ENCODE results near the gene NOP16. TPM values are rescaled to one million over a fixed set of nuclear protein-coding genes. Genes with fewer than 3 reads are reported as not detected.

Gene NOP16, protein sequence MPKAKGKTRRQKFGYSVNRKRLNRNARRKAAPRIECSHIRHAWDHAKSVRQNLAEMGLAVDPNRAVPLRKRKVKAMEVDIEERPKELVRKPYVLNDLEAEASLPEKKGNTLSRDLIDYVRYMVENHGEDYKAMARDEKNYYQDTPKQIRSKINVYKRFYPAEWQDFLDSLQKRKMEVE
- total RNA-seq, result 10 to 100 TPM; 27.5 to 30.3 TPM

DNA sequence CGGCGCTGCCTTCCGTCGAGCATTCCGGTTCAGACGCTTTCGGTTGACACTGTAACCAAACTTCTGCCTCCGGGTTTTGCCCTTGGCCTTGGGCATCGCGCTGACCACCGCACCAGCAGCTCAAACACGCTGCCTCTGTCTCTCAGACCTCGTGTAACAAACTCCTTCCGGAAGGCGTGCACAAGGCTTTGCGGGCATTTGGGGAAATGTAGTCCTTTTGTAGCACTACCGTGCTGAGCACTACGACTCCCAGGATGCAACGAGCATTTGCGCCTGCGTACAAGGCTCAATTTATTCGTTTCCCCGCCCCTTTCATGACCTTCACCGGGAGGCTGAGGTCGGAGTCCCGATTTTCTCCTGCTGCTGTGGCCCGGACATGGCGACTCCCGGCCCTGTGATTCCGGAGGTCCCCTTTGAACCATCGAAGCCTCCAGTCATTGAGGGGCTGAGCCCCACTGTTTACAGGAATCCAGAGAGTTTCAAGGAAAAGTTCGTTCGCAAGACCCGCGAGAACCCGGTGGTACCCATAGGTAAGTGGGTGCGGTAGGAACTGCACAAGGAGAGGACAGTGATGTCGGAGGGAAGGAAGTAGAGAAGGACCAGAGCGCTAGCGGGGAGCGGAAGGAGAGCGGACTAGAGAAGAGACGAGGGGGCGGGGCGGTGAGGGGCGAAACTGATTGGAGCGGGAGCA is at the start of gene NOP16, which contains the start of gene HIGD2A:
TSS of gene NOP16 (minus strand) at position 155 of the 691 bp plus-strand sequence. CDS start at position 96, 59 bp downstream.
TSS of gene HIGD2A (plus strand) at position 308 of the 691 bp plus-strand sequence. CDS start at position 377, 69 bp downstream.
- Mint-ChIP-seq H3K36me3 (peaks cover 21% of the 10 kb centered on the region), H3K4me3 (peak within 1 kb of the TSS; percentile 100), H3K27ac (peak within 1 kb of the TSS; percentile 99), H3K4me1 (peaks cover 27% of the 10 kb centered on the region), H3K9me3 (no peaks in the 10 kb centered on the region), H3K27me3 (no peaks in the 10 kb centered on the region)
- POLR2A ChIA-PET, result interaction anchor here (0.7 to 2.1 kb wide), 7 partner anchors 27 to 258 kb away, joined by 3 to 36 read pairs (median 7); partner anchors contain the start of genes CLTB, FAF2, KIAA1191 and RNF44
- DNase-seq, result peak; percentile 94
- peak; percentile 91 for ATAC-seq (ENCODE audit: low read depth)

DNA sequence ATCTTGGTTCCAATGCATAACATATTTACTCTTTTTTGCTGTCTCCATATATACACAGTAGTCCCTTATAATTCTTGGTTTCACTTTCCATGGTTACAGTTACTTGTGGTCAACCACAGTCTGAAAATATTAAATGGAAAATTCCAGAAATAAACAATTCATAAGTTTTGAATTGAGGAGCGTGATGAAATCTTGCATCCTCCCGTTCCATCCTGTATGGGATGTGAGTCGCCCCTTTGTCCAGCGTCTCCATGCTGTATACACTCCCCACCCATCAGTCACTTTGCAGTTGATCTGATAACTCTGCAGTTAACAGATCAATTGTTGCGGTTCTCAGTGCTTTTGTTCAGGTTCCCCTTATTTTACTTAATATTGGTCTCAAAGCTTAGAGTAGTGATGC is 48.3 kb upstream of the NOP16 start:
- no peaks in the 10 kb centered on the region for H3K36me3 Mint-ChIP-seq
- H3K4me1 Mint-ChIP-seq, result peaks cover 9% of the 10 kb centered on the region
- POLR2A ChIA-PET, result interaction anchor here (0.7 to 1.6 kb wide), 2 partner anchors 11 to 98 kb away, joined by 3 to 7 read pairs; partner anchors contain the start of gene FAF2
- peaks cover 3% of the 10 kb centered on the region for H3K9me3 Mint-ChIP-seq
- H3K27me3 Mint-ChIP-seq, result peaks cover 4% of the 10 kb centered on the region
- ATAC-seq (ENCODE audit: low read depth) (peak; percentile 76), DNase-seq (no peak)
- no peak overlapping the region for H3K27ac Mint-ChIP-seq
- H3K4me3 Mint-ChIP-seq, result peak overlapping the region; percentile 38

DNA sequence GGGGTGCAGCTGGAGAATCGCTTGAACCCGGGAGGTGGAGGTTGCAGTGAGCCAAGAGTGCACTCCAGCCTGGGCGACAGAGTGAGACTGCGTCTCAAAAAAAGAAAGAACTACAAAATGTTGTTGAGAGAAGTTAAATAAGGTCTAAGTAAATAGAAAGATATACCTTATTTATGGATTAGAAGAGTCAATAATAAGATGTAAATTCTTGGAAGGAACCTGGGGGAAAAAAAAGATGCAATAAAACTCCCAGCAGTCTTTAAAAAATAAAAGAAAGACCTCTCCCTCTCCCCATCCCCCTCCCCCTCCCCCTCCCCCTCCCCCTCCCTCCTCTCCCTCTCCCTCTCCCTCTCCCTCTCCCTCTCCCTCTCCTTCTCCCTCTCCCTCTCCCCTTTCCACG is 44.3 kb upstream of the NOP16 start:
- Mint-ChIP-seq H3K4me1 (peaks cover 21% of the 10 kb centered on the region), H3K4me3 (no peak overlapping the region)
- ATAC-seq (ENCODE audit: low read depth), result no peak

GRCh38 chr5:176429972-176430371 is 41.6 kb upstream of the NOP16 start:
- DNase-seq, result no peak
- H3K4me1 Mint-ChIP-seq, result peaks cover 14% of the 10 kb centered on the region
- peaks cover 10% of the 10 kb centered on the region for H3K27me3 Mint-ChIP-seq
- peak overlapping the region; percentile 14 for H3K4me3 Mint-ChIP-seq
- peak; percentile 77 for ATAC-seq (ENCODE audit: low read depth)
- POLR2A ChIA-PET, result interaction anchor here (1.0 to 1.2 kb wide), 2 partner anchors 17 to 108 kb away, joined by 3 read pairs; no protein-coding TSS in a partner anchor
- peak overlapping the region; percentile 71 for H3K27ac Mint-ChIP-seq
- H3K36me3 Mint-ChIP-seq, result peaks cover 9% of the 10 kb centered on the region
- H3K9me3 Mint-ChIP-seq, result peaks cover 9% of the 10 kb centered on the region

More for the DNA sequence above, 44.3 kb upstream of the NOP16 start:
- H3K36me3 Mint-ChIP-seq, result peaks cover 2% of the 10 kb centered on the region
- POLR2A ChIA-PET, result no interaction called here
- peaks cover 5% of the 10 kb centered on the region for H3K9me3 Mint-ChIP-seq
- no peak overlapping the region for H3K27ac Mint-ChIP-seq
- no peak for DNase-seq
- peaks cover 2% of the 10 kb centered on the region for H3K27me3 Mint-ChIP-seq

- peaks cover 10% of the 10 kb centered on the region for H3K27me3 Mint-ChIP-seq
- H3K9me3 Mint-ChIP-seq, result peaks cover 10% of the 10 kb centered on the region
- no peak overlapping the region for H3K4me3 Mint-ChIP-seq
- ATAC-seq (ENCODE audit: low read depth) (no peak), DNase-seq (no peak)
- H3K36me3 Mint-ChIP-seq, result peaks cover 9% of the 10 kb centered on the region
- POLR2A ChIA-PET, result no interaction called here
- H3K4me1 Mint-ChIP-seq, result peaks cover 14% of the 10 kb centered on the region
- no peak overlapping the region for H3K27ac Mint-ChIP-seq
These were observed 39.6 kb upstream of the NOP16 start for GRCh38 chr5:176427971-176428370.

GRCh38 chr5:176426876-176427275 is 38.5 kb upstream of the NOP16 start:
- ATAC-seq (ENCODE audit: low read depth) (no peak), DNase-seq (no peak)
- no peak overlapping the region for H3K4me3 Mint-ChIP-seq
- H3K9me3 Mint-ChIP-seq, result peaks cover 10% of the 10 kb centered on the region
- peaks cover 11% of the 10 kb centered on the region for H3K27me3 Mint-ChIP-seq
- peaks cover 9% of the 10 kb centered on the region for H3K36me3 Mint-ChIP-seq
- peaks cover 14% of the 10 kb centered on the region for H3K4me1 Mint-ChIP-seq
- POLR2A ChIA-PET, result interaction anchor here (0.6 kb wide), 1 partner anchor 130 kb away, joined by 3 read pairs; no protein-coding TSS in a partner anchor
- no peak overlapping the region for H3K27ac Mint-ChIP-seq

DNA sequence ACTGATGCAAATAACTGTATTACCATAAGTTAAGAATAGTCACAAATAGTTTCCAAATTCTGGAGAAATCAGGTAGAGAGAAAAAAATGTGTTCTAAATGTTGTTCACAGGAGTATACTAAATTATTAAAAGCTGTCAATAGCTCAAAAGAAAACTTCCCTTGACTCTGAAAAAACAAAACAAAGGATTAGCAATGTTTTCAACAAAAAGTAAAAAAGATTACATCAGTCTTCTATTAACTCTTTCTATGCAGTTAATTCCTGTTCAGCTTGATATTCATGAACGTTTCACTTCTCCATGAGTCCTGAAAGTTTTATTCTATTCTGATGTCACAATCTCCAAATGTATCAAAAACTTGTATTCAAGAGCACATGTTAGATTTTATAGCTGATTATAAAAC is 37.4 kb upstream of the NOP16 start:
- peaks cover 14% of the 10 kb centered on the region for H3K4me1 Mint-ChIP-seq
- H3K4me3 Mint-ChIP-seq, result no peak overlapping the region
- ATAC-seq (ENCODE audit: low read depth), result no peak

GRCh38 chr5:176425138-176425537 is 36.7 kb upstream of the NOP16 start:
- ATAC-seq (ENCODE audit: low read depth), result no peak
- POLR2A ChIA-PET, result interaction anchor here (0.6 kb wide), 1 partner anchor 107 kb away, joined by 6 read pairs; no protein-coding TSS in a partner anchor

More for the DNA sequence above, 37.4 kb upstream of the NOP16 start:
- Mint-ChIP-seq H3K27ac (no peak overlapping the region), H3K27me3 (peaks cover 19% of the 10 kb centered on the region), H3K36me3 (peaks cover 9% of the 10 kb centered on the region), H3K9me3 (peaks cover 10% of the 10 kb centered on the region)
- no peak for DNase-seq
- POLR2A ChIA-PET, result interaction anchor here (0.6 to 0.7 kb wide), 2 partner anchors 10 to 107 kb away, joined by 3 to 6 read pairs; partner anchors contain the start of gene CLTB

GRCh38 chr5:176424181-176424580 is 35.8 kb upstream of the NOP16 start:
- Mint-ChIP-seq H3K9me3 (peaks cover 8% of the 10 kb centered on the region), H3K27ac (no peak overlapping the region), H3K36me3 (peaks cover 7% of the 10 kb centered on the region), H3K4me3 (no peak overlapping the region), H3K27me3 (peaks cover 34% of the 10 kb centered on the region), H3K4me1 (peaks cover 5% of the 10 kb centered on the region)
- POLR2A ChIA-PET, result interaction anchor here (0.6 kb wide), 1 partner anchor 52 kb away, joined by 3 read pairs; no protein-coding TSS in a partner anchor
- DNase-seq, result no peak
- no peak for ATAC-seq (ENCODE audit: low read depth)

More at GRCh38 chr5:176425138-176425537, 36.7 kb upstream of the NOP16 start:
- Mint-ChIP-seq H3K27ac (no peak overlapping the region), H3K27me3 (peaks cover 26% of the 10 kb centered on the region), H3K36me3 (peaks cover 7% of the 10 kb centered on the region), H3K9me3 (peaks cover 8% of the 10 kb centered on the region), H3K4me3 (no peak overlapping the region), H3K4me1 (peaks cover 8% of the 10 kb centered on the region)
- no peak for DNase-seq

- H3K27me3 Mint-ChIP-seq, result peaks cover 32% of the 10 kb centered on the region
- ATAC-seq (ENCODE audit: low read depth), result no peak
- H3K9me3 Mint-ChIP-seq, result peaks cover 7% of the 10 kb centered on the region
- H3K4me1 Mint-ChIP-seq, result peaks cover 5% of the 10 kb centered on the region
- POLR2A ChIA-PET, result no interaction called here
- no peak overlapping the region for H3K4me3 Mint-ChIP-seq
- DNase-seq, result no peak
- peaks cover 5% of the 10 kb centered on the region for H3K36me3 Mint-ChIP-seq
- H3K27ac Mint-ChIP-seq, result no peak overlapping the region
These were observed 32.7 kb upstream of the NOP16 start for GRCh38 chr5:176420972-176421544.

GRCh38 chr5:176420086-176420485 is 31.7 kb upstream of the NOP16 start:
- H3K4me1 Mint-ChIP-seq, result peaks cover 11% of the 10 kb centered on the region
- H3K4me3 Mint-ChIP-seq, result no peak overlapping the region
- POLR2A ChIA-PET, result no interaction called here
- H3K36me3 Mint-ChIP-seq, result no peaks in the 10 kb centered on the region
- peaks cover 1% of the 10 kb centered on the region for H3K9me3 Mint-ChIP-seq
- H3K27me3 Mint-ChIP-seq, result peaks cover 26% of the 10 kb centered on the region
- ATAC-seq (ENCODE audit: low read depth) (no peak), DNase-seq (no peak)
- no peak overlapping the region for H3K27ac Mint-ChIP-seq

DNA sequence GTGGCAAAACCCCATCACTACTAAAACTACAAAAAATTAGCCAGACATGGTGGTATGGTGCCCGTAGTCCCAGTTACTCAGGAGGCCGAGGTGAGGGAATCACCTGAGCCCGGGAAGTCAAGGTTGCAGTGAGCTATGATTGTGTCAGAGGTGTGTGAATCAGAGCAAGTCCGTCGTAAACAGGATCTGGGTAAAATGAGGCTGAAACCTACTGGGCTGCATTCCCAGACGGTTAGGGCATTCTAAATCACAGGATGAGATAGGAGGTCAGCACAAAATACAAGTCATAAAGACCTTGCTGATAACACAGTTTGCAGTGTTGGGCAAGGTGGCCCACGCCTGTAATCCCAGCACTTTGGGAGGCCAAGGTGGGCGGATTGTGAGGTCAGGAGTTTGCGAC is 29.9 kb upstream of the NOP16 start:
- POLR2A ChIA-PET, result interaction anchor here (3.1 kb wide), 1 partner anchor 125 kb away, joined by 20 read pairs; no protein-coding TSS in a partner anchor
- H3K9me3 Mint-ChIP-seq, result no peaks in the 10 kb centered on the region
- no peak overlapping the region for H3K27ac Mint-ChIP-seq
- peaks cover 20% of the 10 kb centered on the region for H3K4me1 Mint-ChIP-seq
- ATAC-seq (ENCODE audit: low read depth) (no peak), DNase-seq (no peak)
- H3K27me3 Mint-ChIP-seq, result peaks cover 26% of the 10 kb centered on the region
- H3K4me3 Mint-ChIP-seq, result no peak overlapping the region
- H3K36me3 Mint-ChIP-seq, result no peaks in the 10 kb centered on the region

DNA sequence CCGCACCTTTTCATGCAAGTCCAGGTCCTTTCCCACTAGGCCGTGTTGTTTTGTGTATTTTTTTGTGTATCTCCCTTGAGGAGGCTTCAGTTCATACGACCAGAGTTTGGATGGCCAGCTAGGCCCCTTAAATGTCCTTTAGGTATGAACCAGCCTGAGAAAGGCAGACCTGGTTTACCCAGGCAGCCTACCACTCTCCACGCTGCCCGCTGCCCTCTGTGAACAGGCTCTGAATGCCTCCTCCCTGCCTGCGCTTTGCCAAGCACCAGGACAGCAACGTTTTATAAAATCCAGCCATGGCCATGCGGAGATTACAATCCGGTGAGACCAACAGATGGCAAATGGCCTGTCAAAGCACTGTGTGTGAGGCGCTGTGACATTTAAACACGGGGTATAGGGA is 28.6 kb upstream of the NOP16 start:
- ATAC-seq (ENCODE audit: low read depth) (no peak), DNase-seq (no peak)
- POLR2A ChIA-PET, result interaction anchor here (0.9 to 3.1 kb wide), 6 partner anchors 28 to 233 kb away, joined by 3 to 20 read pairs (median 8); partner anchors contain the start of genes HIGD2A, NOP16 and RNF44
- H3K27ac Mint-ChIP-seq, result peak overlapping the region; percentile 12
- peaks cover 22% of the 10 kb centered on the region for H3K4me1 Mint-ChIP-seq
- peak overlapping the region; percentile 64 for H3K4me3 Mint-ChIP-seq
- no peaks in the 10 kb centered on the region for H3K36me3 Mint-ChIP-seq
- no peaks in the 10 kb centered on the region for H3K9me3 Mint-ChIP-seq
- H3K27me3 Mint-ChIP-seq, result peaks cover 24% of the 10 kb centered on the region
